ENCODE measurements around the gene RERG.

The RERG gene

DNA sequence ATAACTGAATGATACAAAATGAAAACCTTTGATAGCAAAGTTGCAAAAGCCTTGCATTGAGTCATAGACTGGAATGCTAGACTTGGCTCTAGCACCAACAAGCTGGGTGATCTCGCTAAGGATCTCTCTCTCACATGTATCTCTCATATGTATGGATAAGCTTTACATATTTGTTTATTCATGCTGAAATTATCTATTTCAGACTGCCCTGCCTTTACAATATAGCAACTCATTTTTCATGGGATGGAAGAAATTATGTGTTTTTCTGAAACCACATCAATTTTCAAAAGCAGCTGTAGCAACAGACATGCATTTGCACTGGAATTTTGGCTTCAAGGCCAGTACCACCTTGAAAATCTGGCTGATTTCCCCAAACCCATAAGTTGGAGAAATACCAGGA, 11.4 kb downstream of the RERG start:
- TF ChIP-seq, protein P1, sequence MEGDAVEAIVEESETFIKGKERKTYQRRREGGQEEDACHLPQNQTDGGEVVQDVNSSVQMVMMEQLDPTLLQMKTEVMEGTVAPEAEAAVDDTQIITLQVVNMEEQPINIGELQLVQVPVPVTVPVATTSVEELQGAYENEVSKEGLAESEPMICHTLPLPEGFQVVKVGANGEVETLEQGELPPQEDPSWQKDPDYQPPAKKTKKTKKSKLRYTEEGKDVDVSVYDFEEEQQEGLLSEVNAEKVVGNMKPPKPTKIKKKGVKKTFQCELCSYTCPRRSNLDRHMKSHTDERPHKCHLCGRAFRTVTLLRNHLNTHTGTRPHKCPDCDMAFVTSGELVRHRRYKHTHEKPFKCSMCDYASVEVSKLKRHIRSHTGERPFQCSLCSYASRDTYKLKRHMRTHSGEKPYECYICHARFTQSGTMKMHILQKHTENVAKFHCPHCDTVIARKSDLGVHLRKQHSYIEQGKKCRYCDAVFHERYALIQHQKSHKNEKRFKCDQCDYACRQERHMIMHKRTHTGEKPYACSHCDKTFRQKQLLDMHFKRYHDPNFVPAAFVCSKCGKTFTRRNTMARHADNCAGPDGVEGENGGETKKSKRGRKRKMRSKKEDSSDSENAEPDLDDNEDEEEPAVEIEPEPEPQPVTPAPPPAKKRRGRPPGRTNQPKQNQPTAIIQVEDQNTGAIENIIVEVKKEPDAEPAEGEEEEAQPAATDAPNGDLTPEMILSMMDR (IDR thresholded peaks at IDR 0.05; ENCODE audit: borderline replicate concordance, insufficient read depth, low read depth, low read length) = no peak

DNA sequence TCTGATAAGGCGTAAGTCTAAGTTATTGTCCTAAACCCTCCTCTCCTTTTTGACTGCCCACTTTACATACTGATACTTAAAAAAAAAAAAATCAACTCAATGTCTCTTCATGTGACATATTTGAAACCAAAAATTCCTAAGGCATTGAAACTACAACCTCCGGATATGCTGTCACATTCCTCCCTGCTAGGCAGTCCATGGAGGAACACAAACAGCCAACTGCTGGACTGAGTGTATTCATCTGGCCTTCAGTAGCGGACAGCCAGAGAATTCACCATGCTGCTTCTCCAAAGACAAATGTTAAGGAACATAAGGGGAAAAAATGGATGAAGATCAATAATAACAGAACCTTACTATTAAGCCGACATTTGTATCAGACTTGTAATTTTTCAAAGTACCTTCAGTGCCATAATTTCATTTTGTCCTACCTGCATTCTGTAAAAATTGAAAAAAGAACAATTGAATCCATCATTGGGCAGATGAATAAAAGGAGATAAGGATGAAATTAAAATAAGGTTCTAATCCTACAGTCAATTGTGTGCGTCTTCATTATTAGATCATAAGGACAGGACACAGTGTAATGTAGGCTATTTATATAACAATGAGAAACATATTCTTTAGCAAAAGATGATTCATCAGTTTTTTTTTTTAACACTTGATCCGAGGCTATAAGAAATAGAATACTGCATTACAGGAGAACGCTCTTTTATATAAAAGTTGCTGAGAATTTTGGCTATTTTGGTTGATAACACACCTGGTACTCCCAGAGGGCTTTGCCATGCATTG, 12.2 kb downstream of the RERG start:
- no peak overlapping the region for H3K4me3 ChIP-seq (ENCODE audit: low read depth, low read length)
- TF ChIP-seq, protein P1 (IDR thresholded peaks at IDR 0.05; ENCODE audit: borderline replicate concordance, insufficient read depth, low read depth, low read length) = no peak

More for the DNA sequence above, 11.4 kb downstream of the RERG start:
- H3K4me3 ChIP-seq (ENCODE audit: low read depth, low read length) = no peak overlapping the region

DNA sequence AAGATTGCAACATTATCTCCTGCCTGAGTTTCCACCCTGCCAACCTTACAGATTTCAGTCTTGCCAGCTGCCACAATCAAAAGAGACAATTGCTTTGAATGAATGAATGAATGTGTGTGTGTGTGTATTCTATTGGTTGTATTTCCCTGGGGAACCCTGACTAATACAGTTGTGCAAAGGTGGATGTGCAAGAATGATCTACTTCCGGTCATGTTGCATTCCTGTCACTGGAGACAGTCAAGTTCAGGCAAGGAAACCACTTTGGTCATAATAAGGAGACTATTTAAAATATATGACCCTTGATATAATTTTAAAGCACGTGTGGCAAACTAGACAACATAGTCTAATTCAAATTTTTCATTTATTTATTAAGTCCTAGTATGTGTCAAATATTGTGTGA, 13.1 kb downstream of the RERG start:
- H3K4me3 ChIP-seq (ENCODE audit: low read depth, low read length) = no peak overlapping the region
- TF ChIP-seq, protein P1 (IDR thresholded peaks at IDR 0.05; ENCODE audit: borderline replicate concordance, insufficient read depth, low read depth, low read length) = no peak

DNA sequence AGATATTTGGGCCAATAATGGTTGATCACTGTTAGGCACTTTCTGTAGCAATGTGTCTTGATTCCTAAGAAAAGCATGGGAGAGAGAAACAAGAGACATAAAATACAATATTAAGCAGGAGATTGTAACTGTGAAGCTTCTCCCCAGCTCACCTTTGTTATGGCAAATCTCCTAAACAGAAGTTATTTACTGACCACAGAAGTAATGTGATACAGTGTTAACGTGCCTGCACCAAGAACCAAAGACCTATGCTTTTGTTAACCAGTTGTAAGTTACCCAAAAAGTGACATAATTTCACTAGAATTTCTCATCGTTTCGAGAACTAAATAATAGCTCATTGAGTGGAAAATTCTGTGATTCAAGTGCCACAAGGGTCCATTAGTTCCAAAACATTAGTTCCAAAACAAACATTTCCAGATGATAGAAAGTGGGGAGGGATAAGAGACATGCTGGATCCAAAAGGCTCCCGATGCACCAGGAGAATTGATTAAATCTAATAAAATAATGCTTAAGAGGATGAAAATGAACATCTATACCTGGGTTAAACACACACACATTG, 14.3 kb downstream of the RERG start:
- TF ChIP-seq, protein P1 (IDR thresholded peaks at IDR 0.05; ENCODE audit: borderline replicate concordance, insufficient read depth, low read depth, low read length) = no peak
- H3K4me3 ChIP-seq (ENCODE audit: low read depth, low read length) = no peak overlapping the region

DNA sequence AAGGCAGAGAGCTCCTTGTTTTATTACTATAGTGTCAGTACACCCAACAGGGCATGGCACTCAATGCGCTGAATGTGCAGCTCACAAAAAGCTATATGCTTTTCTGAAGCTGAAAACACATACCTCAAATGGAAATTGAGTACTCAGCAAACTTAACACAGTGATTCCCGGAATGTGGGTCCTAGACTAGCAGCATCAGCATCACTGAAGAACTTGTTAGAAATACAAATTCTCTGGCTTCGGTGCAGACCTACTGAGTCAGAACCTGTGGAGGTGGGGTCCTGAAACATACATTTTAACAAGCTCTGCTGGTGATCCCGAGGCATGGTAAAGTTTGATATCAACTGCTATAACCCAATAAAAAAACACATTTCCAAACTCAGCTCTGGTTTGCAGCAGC, 14.9 kb downstream of the RERG start:
- TF ChIP-seq, protein P1 (IDR thresholded peaks at IDR 0.05; ENCODE audit: borderline replicate concordance, insufficient read depth, low read depth, low read length) = no peak
- H3K4me3 ChIP-seq (ENCODE audit: low read depth, low read length) = no peak overlapping the region

DNA sequence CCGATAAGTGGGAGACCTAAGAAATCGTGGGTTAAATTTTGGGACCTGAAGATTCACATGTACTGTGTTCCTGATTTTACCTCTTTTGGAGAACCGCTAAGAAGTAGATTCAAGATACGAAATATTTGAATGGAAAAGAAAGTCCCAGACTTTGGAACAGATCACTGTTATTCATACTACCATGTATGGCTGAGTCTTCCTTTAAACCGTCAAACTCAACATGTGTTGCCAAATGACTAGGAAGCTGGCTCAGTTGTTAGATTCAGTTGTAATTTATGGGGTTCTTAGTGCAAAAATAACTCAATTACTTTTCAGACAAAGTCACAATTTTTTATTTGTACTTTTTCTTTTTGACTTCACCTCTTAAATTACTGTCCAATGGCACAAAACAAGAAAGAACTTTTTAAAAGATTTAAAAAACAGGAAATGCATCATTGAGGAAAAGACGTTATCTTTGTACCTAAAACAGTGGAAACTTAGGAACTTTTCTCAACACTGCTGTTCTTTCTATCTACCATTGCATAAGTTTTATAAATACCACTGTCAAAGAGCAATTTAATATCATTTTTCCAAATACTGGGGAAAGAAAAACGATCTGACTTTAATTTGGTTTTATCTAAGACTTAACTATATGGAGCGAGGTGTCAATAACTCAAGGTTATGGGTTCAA, 15.7 kb downstream of the RERG start:
- TF ChIP-seq, protein P1 (IDR thresholded peaks at IDR 0.05; ENCODE audit: borderline replicate concordance, insufficient read depth, low read depth, low read length) = no peak
- H3K4me3 ChIP-seq (ENCODE audit: low read depth, low read length) = no peak overlapping the region
